ENCODE measurements around the gene AZIN2.
"Not testable (repeated sequence)": the region's sequence is repeated elsewhere in the genome, so short reads cannot be mapped to it uniquely, and the experiment has no call there.

AZIN2 gene

DNA sequence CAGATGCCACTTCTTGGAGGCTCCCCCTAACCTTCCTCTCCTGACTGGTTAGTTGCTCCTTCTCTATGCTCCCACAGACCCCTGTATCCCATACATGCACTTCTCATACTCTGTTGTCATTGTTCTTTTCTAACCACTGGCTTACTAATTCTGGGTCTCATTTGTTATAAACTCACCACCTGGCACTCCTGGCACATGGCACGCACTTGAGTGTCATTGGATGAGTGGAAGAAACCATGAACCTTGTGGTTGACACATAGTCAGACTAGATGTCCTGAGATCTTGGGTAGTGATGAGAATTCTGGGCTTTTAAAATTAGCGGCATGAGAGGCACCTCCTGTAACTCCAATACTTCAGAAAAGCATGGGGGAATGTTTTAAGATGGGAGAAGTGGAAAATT is 51.6 kb downstream of the AZIN2 start:
- Histone ChIP-seq H3K27ac (ENCODE audit: low read length) (no peak overlapping the region), H3K9ac (ENCODE audit: low read depth, low read length) (no peak overlapping the region), H3K27me3 (ENCODE audit: insufficient read depth, low read length, poor library complexity) (no peaks in the 10 kb centered on the region), H4K20me1 (ENCODE audit: insufficient read depth, low read length) (peaks cover 2% of the 10 kb centered on the region; the same call in 1 of the 2 replicates), H3K4me2 (ENCODE audit: insufficient read depth, low read length) (no peak overlapping the region), H2AFZ (ENCODE audit: low read depth, low read length) (no peak overlapping the region), H3K4me1 (ENCODE audit: insufficient read depth, low read length) (peaks cover 32% of the 10 kb centered on the region), H3K4me3 (ENCODE audit: low read depth in 1 of 2, low read length in 2 of 2) (no peak overlapping the region), H3K9me3 (ENCODE audit: insufficient read depth, low read length, severe bottlenecking) (no peaks in the 10 kb centered on the region), H3K79me2 (ENCODE audit: insufficient read depth, low read length) (peaks cover 13% of the 10 kb centered on the region), H3K36me3 (ENCODE audit: insufficient read depth, low read length) (no peaks in the 10 kb centered on the region; the same call in 1 of the 2 replicates)
- no peak for TF ChIP-seq EZH2 (IDR thresholded peaks at IDR 0.05; ENCODE audit: borderline replicate concordance, low read depth, low read length, severe bottlenecking)
- TF ChIP-seq CTCF (IDR thresholded peaks at IDR 0.05; ENCODE audit: borderline replicate concordance, extremely low read depth, low read length, poor library complexity, severe bottlenecking) = no peak
- ATAC-seq (ENCODE audit: insufficient read depth, low read depth) (no peak), DNase-seq (no peak)

DNA sequence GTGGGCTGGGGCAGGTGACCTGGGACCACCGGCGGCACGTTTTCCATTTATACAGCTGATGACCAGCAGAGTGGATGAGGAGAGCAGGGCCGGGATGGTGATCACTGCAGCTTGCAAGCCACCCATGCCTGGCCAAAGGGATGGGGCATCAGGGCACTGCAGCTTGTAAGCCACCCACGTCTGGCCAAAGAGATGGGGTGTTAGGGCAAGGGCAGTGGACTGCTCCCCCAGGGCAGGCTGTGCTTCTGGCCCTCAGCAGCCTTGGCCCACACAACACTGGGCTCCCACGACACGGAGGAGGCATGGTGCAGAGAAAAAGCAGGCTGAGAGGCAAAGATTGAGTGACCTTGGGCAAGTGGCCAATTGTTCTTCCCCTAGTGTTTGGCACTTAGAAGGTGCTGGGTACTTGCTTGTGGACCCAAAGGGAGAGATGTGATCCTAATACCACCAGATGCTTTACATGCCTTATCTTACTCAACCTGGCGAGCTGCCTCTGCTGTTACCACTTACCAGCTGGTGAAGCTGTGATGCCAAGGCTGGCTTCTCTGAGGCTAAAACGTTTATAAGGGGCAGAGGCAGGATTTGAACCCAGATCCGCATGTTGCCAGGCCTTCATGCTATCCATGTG is 52.6 kb downstream of the AZIN2 start:
- no peak for ATAC-seq (ENCODE audit: insufficient read depth, low read depth)
- DNase-seq = no peak
- H3K36me3 ChIP-seq (ENCODE audit: insufficient read depth, low read length) = no peaks in the 10 kb centered on the region; the same call in 1 of the 2 replicates
- no peak overlapping the region for H3K9ac ChIP-seq (ENCODE audit: low read depth, low read length)
- TF ChIP-seq EZH2 (IDR thresholded peaks at IDR 0.05; ENCODE audit: borderline replicate concordance, low read depth, low read length, severe bottlenecking) = no peak
- no peaks in the 10 kb centered on the region for H3K27me3 ChIP-seq (ENCODE audit: insufficient read depth, low read length, poor library complexity)
- no peak overlapping the region for H2AFZ ChIP-seq (ENCODE audit: low read depth, low read length)
- H3K4me1 ChIP-seq (ENCODE audit: insufficient read depth, low read length) = peaks cover 23% of the 10 kb centered on the region
- no peak overlapping the region for H3K4me2 ChIP-seq (ENCODE audit: insufficient read depth, low read length)
- H3K4me3 ChIP-seq (ENCODE audit: low read depth in 1 of 2, low read length in 2 of 2) = no peak overlapping the region
- H3K9me3 ChIP-seq (ENCODE audit: insufficient read depth, low read length, severe bottlenecking) = no peaks in the 10 kb centered on the region
- peaks cover 3% of the 10 kb centered on the region; the same call in 1 of the 2 replicates for H3K79me2 ChIP-seq (ENCODE audit: insufficient read depth, low read length)
- H3K27ac ChIP-seq (ENCODE audit: low read length) = no peak overlapping the region
- H4K20me1 ChIP-seq (ENCODE audit: insufficient read depth, low read length) = peaks cover 2% of the 10 kb centered on the region; the same call in 1 of the 2 replicates

DNA sequence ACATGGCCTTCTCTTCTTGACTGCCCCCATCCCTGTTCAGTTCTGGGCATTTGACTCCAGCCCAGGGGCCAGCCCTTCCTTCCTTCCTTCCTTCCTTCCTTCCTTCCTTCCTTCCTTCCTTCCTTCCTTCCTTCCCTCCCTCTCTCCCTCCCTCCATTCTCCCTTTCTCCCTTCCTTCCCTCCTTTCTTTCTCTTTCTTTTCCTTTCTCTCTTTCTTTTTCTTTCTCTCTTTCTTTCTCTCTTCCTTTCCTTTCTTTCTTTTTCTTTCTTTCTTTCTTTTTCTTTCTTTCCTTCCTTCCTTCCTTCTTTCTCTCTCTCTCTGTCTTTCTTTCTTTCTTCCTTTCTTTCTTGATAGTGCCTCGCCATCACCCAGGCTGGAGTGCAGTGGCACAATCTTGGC is 55.1 kb downstream of the AZIN2 start:
- not testable (repeated sequence) for H3K36me3 ChIP-seq (ENCODE audit: insufficient read depth, low read length)

GRCh38 chr1:33137800-33138199 is 56.8 kb downstream of the AZIN2 start:
- Histone ChIP-seq H3K36me3 (ENCODE audit: insufficient read depth, low read length) (no peaks in the 10 kb centered on the region), H3K79me2 (ENCODE audit: insufficient read depth, low read length) (no peaks in the 10 kb centered on the region), H3K4me1 (ENCODE audit: insufficient read depth, low read length) (no peaks in the 10 kb centered on the region), H3K9me3 (ENCODE audit: insufficient read depth, low read length, severe bottlenecking) (no peaks in the 10 kb centered on the region), H3K27ac (ENCODE audit: low read length) (no peak overlapping the region), H3K4me3 (ENCODE audit: low read depth in 1 of 2, low read length in 2 of 2) (no peak overlapping the region), H3K27me3 (ENCODE audit: insufficient read depth, low read length, poor library complexity) (no peaks in the 10 kb centered on the region), H4K20me1 (ENCODE audit: insufficient read depth, low read length) (peaks cover 8% of the 10 kb centered on the region; the same call in 1 of the 2 replicates), H3K4me2 (ENCODE audit: insufficient read depth, low read length) (no peak overlapping the region), H2AFZ (ENCODE audit: low read depth, low read length) (no peak overlapping the region), H3K9ac (ENCODE audit: low read depth, low read length) (no peak overlapping the region)
- ATAC-seq (ENCODE audit: insufficient read depth, low read depth) (peak; percentile 76), DNase-seq (peak; percentile 41)
- TF ChIP-seq EZH2 (IDR thresholded peaks at IDR 0.05; ENCODE audit: borderline replicate concordance, low read depth, low read length, severe bottlenecking) (no peak), CTCF (IDR thresholded peaks at IDR 0.05; ENCODE audit: borderline replicate concordance, extremely low read depth, low read length, poor library complexity, severe bottlenecking) (peak; percentile 52)

More for the DNA sequence above, 55.1 kb downstream of the AZIN2 start:
- not testable (repeated sequence) for H2AFZ ChIP-seq (ENCODE audit: low read depth, low read length); H3K9ac ChIP-seq (ENCODE audit: low read depth, low read length); H3K4me3 ChIP-seq (ENCODE audit: low read depth in 1 of 2, low read length in 2 of 2); DNase-seq; H3K4me2 ChIP-seq (ENCODE audit: insufficient read depth, low read length); H3K4me1 ChIP-seq (ENCODE audit: insufficient read depth, low read length); H4K20me1 ChIP-seq (ENCODE audit: insufficient read depth, low read length); H3K27ac ChIP-seq (ENCODE audit: low read length); ATAC-seq (ENCODE audit: insufficient read depth, low read depth); H3K79me2 ChIP-seq (ENCODE audit: insufficient read depth, low read length); H3K27me3 ChIP-seq (ENCODE audit: insufficient read depth, low read length, poor library complexity); H3K9me3 ChIP-seq (ENCODE audit: insufficient read depth, low read length, severe bottlenecking)
